ENCODE data around the gene MRPL40.
"Not testable (repeated sequence)": the region's sequence is repeated elsewhere in the genome, so short reads cannot be mapped to it uniquely, and the experiment has no call there.

MRPL40 gene

DNA sequence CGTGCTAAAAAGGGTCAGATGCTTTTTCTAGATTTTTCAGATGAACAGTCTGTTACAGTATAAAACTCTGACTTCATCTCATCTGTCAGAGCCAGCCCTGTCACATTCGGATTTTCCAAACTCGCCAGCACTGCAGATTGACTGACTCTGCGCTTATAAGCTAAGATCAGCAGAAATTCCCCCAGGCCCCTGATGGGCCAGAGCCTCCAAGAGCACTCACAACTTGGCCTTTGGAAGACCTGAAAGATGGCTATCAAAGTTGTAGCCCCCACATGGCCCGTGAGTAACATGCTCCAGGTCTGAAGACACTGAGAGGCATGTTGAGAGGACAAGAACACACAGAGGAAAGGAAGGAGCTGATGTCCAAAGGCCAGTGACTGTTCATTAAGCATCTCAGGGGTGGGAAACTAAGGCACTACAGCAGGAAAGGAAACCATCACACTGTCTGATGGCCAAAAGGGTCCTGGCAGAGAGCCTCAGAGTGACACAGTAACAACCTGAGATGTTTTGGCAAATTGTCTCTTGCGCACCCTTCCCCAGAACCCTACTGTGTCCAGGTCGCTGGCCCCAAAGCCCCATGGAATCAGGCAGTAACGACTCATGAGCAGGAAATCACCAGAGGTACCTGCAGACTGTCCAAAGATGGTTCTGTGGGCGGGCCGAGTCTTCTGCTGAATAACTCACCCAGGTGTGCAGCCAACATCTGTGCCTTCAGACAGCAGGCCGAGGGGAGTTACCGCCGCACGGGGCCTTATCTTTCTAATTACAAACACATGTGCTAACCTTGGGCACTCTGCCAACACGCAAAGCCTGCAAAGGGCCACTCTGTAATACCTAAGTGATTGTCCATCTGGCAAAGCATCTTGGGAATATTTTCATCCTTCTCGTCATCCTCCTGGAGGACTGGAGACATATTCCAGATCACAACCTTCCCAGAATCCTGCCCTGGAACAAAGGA is 24.4 kb upstream of the MRPL40 start:
- DNase-seq (ENCODE audit: low spot score): no peak

DNA sequence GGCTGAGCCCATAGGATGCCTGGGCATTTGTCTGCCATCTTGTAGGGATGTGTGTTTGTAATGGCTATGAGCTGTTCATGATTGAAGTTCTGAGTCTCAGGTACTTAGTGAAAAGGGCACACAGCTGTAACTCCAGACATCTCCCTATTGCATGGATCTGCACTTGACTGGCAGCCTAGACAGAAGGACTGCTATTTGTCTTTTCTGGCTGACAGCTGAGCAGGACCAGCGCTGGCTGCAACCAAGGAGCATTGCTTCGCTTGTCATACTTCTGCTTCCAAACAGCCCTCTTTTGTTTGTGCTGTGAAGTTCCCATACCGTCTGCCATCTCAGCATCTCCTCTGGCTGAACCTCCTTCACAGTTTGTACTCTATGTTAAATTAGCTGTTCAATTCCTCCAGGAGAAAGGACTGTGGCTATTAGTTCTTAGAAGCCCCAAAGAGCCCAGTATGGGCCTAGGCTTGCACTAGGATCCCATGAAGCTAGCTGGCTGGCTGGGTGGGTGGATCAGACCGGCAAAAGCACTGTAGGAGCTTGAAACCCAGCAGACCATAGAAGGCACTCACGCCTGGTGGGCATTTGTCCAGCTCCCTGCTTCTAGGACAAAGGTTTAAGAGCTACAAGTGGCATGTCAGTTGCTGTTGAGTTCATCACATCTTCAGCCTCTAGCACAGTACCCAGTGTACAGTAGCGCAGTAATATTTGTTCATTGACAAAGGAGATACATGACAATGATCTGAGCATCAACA is 21.2 kb upstream of the MRPL40 start:
- no peak for DNase-seq (ENCODE audit: low spot score)

DNA sequence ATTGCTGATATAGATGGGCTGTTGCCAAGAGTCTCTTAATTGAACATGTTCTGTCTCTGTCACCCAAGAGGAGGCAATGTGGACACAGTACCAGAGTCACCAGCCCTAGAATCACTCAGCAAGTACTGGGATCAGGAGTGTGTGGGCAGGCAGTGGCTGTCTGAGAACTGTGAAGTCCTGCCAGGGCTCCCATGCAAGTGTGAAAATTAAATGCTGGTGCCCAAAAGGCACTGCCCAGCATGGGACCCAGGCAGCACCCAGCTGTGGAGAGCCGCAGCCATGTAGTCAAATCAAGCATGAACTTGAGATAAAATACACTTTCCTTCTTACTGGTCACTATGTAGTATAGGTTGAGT is 20.7 kb upstream of the MRPL40 start:
- no peak for DNase-seq (ENCODE audit: low spot score)

DNA sequence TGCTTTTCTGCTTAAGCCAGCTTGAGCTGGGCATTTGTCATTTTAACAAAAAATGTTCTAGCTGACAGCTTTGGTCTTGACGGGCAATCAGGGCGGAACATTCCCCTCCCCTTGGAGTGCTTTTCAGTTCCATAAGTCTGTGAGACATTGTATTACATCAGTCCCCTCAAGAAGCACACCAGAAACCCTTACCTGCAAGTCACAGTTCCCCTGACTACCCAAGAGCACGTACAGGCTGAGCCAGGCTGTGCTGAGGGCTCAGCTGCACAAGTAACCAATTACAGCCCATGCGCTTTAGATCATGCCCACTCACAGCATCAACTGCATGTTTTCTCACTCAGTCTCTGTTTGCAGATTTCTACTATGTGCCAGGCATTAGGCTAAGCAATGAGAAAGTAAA is 19.9 kb upstream of the MRPL40 start:
- no peak for DNase-seq (ENCODE audit: low spot score)

DNA sequence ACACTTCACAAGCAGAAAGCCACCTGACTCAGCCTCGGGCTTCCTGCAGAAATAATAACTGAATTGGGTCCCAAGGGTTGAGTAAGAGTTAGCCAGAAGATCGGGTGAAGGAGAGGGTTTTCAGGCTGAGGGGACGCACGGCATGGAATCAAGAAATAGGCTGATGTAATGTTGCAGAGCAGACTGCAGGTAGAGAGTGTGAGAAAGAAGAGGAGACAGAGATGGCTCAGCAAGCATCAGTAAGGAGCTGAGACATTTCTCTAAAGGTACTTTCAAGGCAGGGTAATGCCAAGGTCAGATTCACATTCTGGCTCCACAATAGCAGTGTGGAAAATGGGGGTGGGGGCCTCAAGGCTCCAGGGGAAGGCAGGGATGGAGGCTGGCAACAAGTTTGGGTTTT is 19.4 kb upstream of the MRPL40 start:
- DNase-seq (ENCODE audit: low spot score): no peak

DNA sequence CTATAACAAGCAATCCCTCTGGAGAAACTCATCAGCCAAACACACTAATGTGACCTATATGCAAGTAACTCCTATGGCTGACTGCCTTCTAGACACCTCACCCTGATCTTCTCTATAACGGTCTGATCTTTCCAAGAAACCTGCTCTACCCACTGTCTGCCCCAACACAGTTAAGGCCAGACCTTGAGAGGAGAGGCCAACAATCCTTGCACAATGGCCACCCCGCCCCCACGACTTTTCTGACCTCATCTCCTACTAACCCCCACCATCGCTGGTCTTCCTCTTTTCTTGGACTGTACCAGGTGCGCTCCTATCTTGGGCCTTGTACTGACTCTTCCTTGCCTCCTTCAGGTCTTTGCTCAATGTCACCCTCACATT is 13.3 kb upstream of the MRPL40 start:
- no peak for DNase-seq (ENCODE audit: low spot score)

DNA sequence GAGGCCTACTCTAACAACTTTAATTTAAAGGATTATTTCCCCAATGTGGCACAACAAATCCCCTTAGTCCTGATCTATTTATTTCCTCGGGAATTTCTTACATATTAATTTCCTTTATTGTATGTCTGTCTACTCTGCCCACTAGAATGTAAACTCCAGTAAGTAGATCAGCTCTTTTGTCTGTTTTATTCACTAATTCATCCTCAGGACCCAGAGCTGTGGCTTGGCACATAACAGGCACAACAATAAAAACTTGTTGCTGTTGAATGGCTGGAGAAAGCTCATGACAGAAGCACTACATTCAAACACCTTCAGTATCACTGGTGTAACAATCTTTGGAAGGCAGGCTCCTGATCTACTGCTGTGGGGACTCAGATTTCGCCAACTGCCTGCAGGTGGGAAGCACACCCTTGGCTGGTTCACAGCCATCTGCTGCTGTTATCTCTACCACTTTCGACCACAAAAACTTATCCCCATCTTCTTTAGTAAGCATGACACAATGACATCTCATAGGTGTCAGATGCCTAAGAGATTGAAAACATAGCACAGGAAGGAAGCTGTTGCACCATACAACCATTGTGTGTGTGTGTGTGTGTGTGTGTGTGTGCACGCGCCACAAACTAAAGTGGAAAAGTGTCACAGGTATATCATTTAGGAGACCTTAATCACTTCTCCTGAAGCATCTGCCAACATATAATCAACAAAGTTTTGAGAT is 12.7 kb upstream of the MRPL40 start:
- DNase-seq (ENCODE audit: low spot score): no peak

DNA sequence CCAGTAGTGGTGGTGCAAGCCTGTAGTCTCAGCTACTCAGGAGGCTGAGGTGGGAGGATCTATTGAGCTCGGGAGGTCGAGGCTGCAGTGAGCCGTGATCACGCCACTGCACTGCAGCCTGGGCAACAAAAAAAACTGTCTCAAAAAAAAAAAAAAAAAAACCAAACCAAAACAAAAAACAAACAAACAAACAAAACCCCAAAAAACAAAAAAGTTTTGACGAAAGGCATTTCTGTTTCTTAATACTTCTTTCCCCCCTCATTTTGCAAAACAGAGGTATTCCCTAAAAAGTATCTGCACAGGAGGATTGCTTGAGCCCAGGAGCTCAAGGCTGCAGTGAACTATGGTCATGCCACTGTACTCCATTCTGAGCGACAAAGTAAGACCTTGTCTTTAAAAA is 12.0 kb upstream of the MRPL40 start:
- no peak for DNase-seq (ENCODE audit: low spot score)

DNA sequence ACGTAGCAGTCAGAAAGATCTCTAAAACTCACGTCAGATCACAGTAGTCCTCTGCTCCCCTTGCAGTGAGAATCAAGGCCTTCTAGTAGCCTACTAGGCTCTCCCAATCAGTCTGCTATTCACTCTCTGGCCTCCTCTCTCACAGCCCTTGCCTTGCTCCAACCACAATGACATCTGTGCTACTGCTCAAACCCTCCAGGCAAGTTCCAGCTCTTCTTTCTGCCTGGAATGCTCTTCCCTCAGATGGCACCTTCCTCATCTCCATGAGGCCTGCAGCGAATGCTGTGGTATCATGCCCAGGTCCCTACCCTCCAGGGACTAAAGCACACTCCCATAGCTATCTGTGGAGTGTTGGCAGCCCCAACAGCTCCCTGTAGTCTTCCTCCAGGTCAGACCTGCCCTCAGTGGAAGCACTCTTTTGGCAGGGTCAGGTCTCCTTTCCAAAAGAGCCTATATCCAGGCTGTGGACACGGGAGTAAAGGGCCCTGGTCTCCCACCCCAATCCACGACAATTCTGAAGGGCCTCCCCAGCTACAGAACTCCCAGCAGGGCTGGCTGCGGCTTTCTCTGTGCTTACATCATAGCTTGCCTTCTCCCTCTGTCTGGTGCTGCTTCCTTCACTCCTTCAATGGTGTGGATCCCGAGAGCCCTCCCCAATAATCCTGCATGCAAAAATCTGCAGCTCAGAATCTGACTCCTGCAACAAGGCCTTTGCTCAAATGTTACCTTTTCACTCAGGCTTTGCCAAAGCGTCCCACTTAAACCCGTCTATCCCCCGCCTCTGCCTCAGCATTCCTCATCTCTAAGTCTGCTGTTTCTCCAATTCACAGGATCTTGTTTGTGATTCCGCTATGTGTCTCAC is 9.7 kb upstream of the MRPL40 start:
- DNase-seq (ENCODE audit: low spot score): no peak

DNA sequence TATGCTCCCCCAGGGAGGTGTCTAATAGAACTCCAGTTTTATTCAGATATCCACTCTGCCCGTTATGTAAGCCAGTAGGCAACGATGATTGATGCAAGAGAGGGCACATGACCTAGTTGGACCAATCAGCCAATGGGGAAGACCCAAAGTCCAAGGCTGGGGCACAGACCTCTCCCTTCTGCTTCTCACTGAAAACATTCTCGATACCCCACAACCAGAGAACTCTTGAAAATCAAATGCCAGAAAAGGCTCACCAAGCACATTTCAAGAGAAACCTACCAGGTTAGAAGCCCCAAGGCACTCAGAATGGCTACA is 8.2 kb upstream of the MRPL40 start:
- DNase-seq (ENCODE audit: low spot score): no peak

DNA sequence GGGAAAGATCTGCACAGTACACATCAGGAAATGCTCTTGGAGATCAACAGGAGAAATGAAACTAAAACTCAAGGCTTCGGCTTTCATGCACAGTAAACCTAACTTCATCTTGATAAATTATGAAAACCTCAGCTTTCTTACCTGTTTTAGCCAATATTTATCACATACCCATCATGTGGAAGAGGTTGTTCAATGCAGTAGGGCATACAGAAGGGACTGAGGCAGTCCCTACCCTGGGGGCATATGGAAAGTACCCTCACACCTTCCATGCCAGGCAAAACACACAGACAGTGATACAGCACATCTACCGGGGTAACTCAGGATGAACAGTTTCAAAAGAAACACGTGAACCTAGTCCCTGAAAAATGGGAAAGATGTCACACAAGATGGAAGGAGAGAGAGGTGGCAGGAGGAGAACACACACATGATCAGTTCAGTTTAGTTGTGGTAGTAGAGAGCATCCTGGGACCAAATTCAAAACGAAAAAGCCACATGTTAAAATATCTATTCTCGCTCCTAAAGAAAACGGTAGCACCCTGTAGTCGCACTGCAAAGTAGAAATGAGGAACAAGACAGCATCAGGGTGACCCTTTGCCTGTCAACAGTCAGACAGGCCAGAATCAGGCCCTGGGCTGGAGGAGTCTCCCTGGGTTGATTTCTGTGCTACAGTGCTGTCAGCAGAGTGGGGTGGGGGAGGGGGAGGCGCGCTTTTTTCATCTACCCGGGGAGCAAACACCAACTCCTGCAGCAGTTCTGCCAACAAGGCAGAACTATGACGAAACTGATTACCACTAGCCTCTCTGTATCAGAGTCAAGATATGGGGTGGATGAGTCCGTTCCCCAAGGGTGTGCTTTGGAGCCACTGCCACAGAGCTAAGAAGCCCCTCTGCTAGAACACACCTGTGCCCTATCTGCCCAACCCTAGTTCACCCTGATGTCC is 2.1 kb upstream of the MRPL40 start:
- no peak for DNase-seq (ENCODE audit: low spot score)

DNA sequence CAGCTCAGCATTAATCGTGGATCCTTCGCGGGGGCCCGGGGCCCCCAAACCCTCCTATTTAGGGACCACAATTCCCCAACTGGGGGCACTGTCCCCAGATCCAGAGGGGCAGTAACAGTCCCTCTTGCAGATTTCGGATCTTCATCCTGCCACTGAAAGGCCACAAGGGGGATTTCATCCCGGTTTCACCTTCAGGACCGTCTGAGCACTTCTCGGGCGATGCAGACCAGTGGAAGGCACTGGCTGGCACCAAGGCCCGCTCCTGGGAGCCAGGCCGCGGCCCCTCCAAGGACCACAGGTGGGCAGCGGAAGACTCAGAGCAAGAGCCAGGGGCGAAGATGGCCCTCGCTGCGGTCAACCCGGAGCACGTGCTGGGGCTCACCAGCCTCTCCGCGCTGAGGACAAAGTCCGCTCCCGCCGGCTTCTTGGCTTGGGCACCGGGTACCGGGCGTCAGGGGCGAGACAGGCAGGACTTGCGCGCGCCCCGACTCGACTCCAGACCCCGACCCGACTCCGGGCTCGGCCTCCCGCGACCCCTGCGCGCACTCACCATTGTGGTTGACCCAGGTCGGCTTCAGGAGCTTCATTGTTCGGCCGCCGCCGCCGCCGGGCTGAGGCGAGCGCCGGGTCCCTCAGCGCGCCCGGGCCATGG is 1.3 kb upstream of the MRPL40 start:
- no peak for DNase-seq (ENCODE audit: low spot score)

DNA sequence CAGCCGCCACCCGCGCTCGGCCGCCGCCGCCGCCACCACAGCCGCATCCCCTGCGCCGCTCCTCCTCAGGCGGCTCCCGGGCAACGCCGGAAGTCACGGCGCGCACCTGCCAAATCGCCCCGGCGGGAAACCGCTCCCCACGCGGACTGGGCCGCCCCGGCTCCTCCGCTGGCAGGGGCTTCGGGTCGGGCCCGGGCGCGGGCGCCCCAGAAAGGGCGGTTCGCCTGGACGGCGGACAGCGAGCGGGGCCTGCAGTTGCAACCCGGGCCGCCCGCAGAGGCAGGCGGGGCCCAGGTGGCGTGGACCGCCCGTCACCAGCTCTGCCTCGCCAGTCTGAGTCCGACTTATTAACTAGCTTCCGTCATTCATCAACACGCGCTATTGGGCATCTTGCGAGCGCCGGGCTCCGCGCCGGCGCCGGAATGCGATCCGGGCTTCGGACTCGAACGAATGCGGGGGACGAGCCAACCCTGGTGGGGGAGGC is 654 bp upstream of the MRPL40 start, which contains the start of gene HIRA:
Gene HIRA, minus strand, starts transcription at position 85 of the 484 bp plus-strand sequence. CDS start 257 bp downstream, outside the sequence.
- DNase-seq (ENCODE audit: low spot score): peak; percentile 53

DNA sequence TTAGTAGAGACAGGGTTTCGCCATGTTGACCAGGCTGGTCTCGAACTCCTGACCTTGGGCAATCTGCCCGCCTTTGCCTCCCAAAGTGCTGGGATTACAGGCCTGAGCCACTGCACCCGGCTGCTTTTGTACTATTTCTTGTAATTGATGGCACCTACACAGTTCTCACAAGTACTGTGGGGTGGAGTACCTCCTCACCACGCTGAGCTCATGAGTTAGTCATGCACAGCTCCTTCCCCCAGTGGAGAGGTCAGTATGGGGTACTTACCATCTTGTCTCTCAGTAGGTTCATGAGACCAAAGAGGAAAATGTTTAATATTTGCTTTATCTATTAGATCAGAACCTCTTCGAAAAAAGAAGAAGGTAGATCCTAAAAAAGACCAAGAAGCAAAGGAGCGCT is 2.1 kb downstream of the MRPL40 start:
- no peak for DNase-seq (ENCODE audit: low spot score)

DNA sequence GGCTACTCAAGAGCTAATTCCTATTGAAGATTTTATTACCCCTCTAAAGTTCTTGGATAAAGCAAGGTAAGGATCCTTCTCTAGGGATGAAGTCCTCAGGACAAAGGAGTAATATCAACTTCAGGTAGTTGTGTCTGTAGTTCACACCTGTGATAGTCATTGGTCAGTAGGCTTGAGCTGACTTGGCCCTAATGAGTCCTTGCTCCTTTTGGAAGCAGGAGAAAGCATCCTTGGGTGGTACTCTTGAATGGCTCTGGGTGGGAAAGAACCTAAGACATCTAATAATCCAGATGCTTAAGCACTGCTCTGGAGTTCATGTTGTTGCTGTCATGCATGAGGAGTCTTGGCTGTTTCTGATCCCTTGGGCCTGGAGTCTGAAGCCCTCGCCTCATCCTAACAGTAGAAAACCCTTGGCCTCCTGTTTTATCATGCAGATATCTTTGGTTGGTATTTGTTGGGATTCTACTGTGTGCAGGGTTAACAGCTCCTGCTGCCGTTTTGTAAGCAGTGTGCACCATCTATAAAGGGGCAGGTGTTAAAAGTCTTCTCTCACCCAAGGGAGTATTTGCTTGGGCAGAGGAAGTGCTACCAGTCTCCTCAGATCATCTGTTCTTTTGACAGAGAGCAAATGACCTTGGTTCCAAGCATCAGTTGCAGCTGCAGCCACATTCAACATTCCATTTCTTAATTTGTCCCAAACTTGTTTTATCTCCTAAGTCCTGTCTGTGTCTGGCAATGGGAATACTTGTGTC is 2.7 kb downstream of the MRPL40 start:
- no peak for DNase-seq (ENCODE audit: low spot score)

DNA sequence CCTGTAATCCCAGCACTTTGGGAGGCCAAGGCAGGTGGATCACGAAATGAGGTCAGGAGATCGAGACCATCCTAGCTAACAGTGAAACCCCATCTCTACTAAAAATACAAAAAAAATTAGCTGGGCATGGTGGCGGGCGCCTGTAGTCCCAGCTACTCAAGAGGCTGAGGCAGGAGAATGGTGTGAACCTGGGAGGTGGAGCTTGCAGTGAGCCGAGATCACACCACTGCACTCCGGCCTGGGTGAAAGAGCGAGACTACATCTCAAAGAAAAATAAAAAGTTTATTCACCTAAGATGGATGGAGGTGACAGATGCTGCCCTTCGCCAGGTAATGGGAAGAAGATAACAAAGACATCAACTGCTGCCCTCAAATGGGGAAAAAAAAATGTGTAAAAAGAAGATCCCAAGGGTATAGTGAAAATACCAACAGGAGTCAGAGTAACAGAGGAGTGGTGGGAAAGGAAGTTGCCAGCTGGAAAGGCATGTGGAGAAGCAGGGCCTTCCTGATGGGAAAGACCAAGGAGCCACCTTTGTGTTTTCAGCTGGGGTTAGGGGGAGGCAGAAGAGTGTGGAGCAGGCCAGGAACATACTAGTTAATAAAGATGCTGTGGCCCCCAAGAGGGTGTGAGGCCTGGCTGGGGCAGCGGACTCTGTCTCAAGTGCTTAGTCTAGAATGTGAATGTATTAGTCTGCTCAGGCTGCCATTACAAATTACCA is 4.3 kb downstream of the MRPL40 start:
- DNase-seq (ENCODE audit: low spot score): not testable (repeated sequence)

DNA sequence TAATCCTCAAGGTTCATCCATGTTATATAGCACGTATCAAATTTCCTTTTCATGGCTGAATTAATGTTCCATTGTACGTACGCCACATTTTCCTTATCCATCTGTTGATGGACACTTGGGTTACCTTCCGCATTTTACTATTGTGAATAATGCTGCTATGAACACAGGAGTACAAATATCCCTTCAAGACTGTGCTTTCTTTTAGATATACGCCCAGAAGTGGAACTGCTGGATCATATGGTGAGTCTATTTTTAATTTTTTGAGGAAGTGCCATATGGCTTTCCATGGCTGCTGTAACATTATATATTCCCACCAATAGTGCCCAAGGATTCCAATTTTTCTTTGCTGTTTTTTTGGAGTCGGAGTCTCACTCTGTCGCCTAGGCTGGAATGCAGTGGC is 6.0 kb downstream of the MRPL40 start:
- no peak for DNase-seq (ENCODE audit: low spot score)

DNA sequence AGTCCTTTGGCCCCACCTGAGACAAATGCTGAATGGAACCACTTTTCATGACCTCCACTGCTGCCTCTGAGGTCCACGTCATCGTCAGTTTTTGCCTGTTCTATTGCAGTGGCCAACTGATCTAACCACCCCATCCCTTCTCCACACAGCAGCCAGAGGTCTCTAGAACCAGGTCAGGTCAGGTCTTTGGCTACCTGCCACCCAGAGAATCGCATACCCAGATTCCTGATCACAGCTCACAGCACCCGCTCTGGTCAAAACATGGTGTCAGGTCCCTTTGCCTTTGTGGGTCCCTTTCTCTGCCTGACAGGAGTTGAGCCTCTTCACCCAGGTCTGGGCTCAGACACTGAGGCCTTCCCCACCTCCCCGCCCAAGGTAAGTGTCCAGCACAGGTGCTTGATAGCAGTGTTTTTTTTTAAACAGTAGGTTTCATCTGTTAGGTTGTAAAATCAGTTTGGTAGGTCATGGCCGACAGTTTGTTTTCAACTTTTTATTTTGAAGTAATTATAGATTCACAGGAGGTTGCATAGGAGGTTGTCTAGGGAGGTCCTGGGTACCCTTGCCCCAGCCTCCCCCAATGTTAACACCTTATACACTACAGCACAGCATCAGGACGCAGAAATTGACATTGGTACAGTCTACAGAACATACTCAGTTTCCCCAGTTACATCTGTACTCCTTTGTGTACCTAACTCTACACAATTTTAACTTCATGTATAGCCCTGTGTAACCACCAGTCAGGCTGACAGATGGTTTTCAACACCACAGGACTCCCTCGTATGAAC is 8.3 kb downstream of the MRPL40 start:
- DNase-seq (ENCODE audit: low spot score): no peak

All from kidney capillary endothelial cell (primary cell).